SU-DHL-6 (cell line): Measurements from ENCODE around the gene ERC1.
"Not testable (repeated sequence)": the region's sequence is repeated elsewhere in the genome, so short reads cannot be mapped to it uniquely, and the experiment has no call there.

Experiments
- H2AFZ ChIP-seq: fragments of 200-600 bp; sonication (generic); 2 replicates; pipeline ENCODE4 v1.6.1; 2014; ENCODE audit warnings: low read depth, mild to moderate bottlenecking, moderate library complexity, mixed read lengths, antibody characterized with exemption, low read length; ENCODE audit not compliant: severe bottlenecking
- H3F3A ChIP-seq: fragments of 200-600 bp; shearing (Covaris generic); 2 replicates; pipeline ENCODE4 v1.6.0; 2016; ENCODE audit warnings: antibody characterized with exemption, mild to moderate bottlenecking; ENCODE audit not compliant: insufficient read depth
- H3K27ac ChIP-seq: fragments of 200-600 bp; sonication (generic); 2 replicates; pipeline ENCODE4 v1.5.1; 2016; ENCODE audit warnings: low read depth, mild to moderate bottlenecking, low read length, moderate library complexity, mixed read lengths
- H3K27me3 ChIP-seq: fragments of 200-600 bp; sonication (generic), shearing (Covaris generic); 2 replicates; pipeline ENCODE4 v1.6.0; 2014; ENCODE audit warnings: mild to moderate bottlenecking, low read length
- H3K36me3 ChIP-seq: fragments of 200-600 bp; sonication (generic); 2 replicates; pipeline ENCODE4 v1.6.1; 2014; ENCODE audit warnings: mild to moderate bottlenecking, low read length, mixed read lengths
- H3K4me2 ChIP-seq: fragments of 300-600, 200-600 bp; shearing (Covaris generic), sonication (generic); 2 replicates; pipeline ENCODE4 v1.6.0; 2014; ENCODE audit warnings: low read length, low read depth, mild to moderate bottlenecking; ENCODE audit not compliant: poor library complexity, severe bottlenecking
- H3K4me3 ChIP-seq: fragments of 200-600 bp; sonication (generic); 2 replicates; pipeline ENCODE4 v1.5.1; 2014; ENCODE audit warnings: antibody characterized with exemption, low read length, mild to moderate bottlenecking, mixed read lengths; ENCODE audit not compliant: insufficient read depth, poor library complexity, severe bottlenecking
- H3K79me2 ChIP-seq: fragments of 200-600 bp; sonication (generic); 2 replicates; pipeline ENCODE4 v1.6.1; 2014; ENCODE audit warnings: mild to moderate bottlenecking, low read length, moderate library complexity; ENCODE audit not compliant: insufficient read depth
- H3K9ac ChIP-seq: fragments of 200-600 bp; sonication (generic); 2 replicates; pipeline ENCODE4 v1.7.0; 2014; ENCODE audit warnings: mild to moderate bottlenecking, low read length
- H3K9me2 ChIP-seq: fragments of 200-600 bp; sonication (generic); replicated peaks from 2 replicates; pipeline ENCODE4 v1.6.1; 2014; ENCODE audit warnings: low read length; ENCODE audit not compliant: insufficient read depth
- H3K9me3 ChIP-seq: fragments of 200-600 bp; sonication (generic); 2 replicates; pipeline ENCODE4 v1.6.1; 2014; ENCODE audit warnings: low read length, mixed read lengths; ENCODE audit not compliant: insufficient read depth
- H4K20me1 ChIP-seq: fragments of 200-600 bp; sonication (generic); 2 replicates; pipeline ENCODE4 v1.6.1; 2014; ENCODE audit warnings: low read depth, mild to moderate bottlenecking, antibody characterized with exemption, low read length, moderate library complexity, mixed read lengths
- CTCF ChIP-seq: fragments of 200-600 bp; sonication (generic); IDR thresholded peaks from one replicate; pipeline ENCODE4 v1.5.1; 2017; ENCODE audit warnings: antibody characterized with exemption, mild to moderate bottlenecking, low read length, moderate library complexity; ENCODE audit not compliant: insufficient read depth, poor library complexity, severe bottlenecking
- EZH2phosphoT487 ChIP-seq: fragments of 200-600 bp; sonication (generic), shearing (Covaris generic); conservative IDR thresholded peaks from 2 replicates; pipeline ENCODE4 v1.6.1; 2018; ENCODE audit warnings: mild to moderate bottlenecking, antibody characterized with exemption, low read length, moderate library complexity, mixed read lengths

ERC1 gene

GRCh38 chr12:1246637-1247036, 255.6 kb downstream of the ERC1 start:
- H3K4me2 ChIP-seq = no peak overlapping the region
- no peaks in the 10 kb centered on the region for H3K27me3 ChIP-seq
- no peaks in the 10 kb centered on the region for H3K9me3 ChIP-seq
- H4K20me1 ChIP-seq = no peaks in the 10 kb centered on the region
- H3K79me2 ChIP-seq = no peaks in the 10 kb centered on the region
- no peak overlapping the region for H3K9ac ChIP-seq
- H3K9me2 ChIP-seq = no peaks in the 10 kb centered on the region
- H3K36me3 ChIP-seq = 0 out of 2 replicates have a peak, but pooled peaks cover 4% of the 10 kb centered on the region
- H2AFZ ChIP-seq = no peak overlapping the region
- TF ChIP-seq EZH2phosphoT487 (no peak), CTCF (no peak)
- H3F3A ChIP-seq = no peaks in the 10 kb centered on the region
- no peak overlapping the region for H3K4me3 ChIP-seq
- H3K27ac ChIP-seq = no peak overlapping the region

- H4K20me1 ChIP-seq = no peaks in the 10 kb centered on the region
- no peaks in the 10 kb centered on the region for H3K79me2 ChIP-seq
- no peaks in the 10 kb centered on the region for H3K9me2 ChIP-seq
- H2AFZ ChIP-seq = no peak overlapping the region
- H3K27ac ChIP-seq = no peak overlapping the region
- no peak overlapping the region for H3K4me2 ChIP-seq
- H3K9ac ChIP-seq = no peak overlapping the region
- no peaks in the 10 kb centered on the region for H3K27me3 ChIP-seq
- no peaks in the 10 kb centered on the region for H3K9me3 ChIP-seq
- TF ChIP-seq EZH2phosphoT487 = no peak
- TF ChIP-seq CTCF = no peak
- H3K4me3 ChIP-seq = no peak overlapping the region
- H3F3A ChIP-seq = no peaks in the 10 kb centered on the region
- no peaks in the 10 kb centered on the region for H3K36me3 ChIP-seq
Measured at GRCh38 chr12:1250641-1251040, 259.6 kb downstream of the ERC1 start.

- Histone ChIP-seq H3K9me3 (no peaks in the 10 kb centered on the region), H3K9me2 (no peaks in the 10 kb centered on the region), H3K36me3 (no peaks in the 10 kb centered on the region), H4K20me1 (no peaks in the 10 kb centered on the region), H3K27me3 (no peaks in the 10 kb centered on the region), H3K27ac (no peak overlapping the region), H3F3A (no peaks in the 10 kb centered on the region), H2AFZ (no peak overlapping the region), H3K4me3 (no peak overlapping the region), H3K79me2 (no peaks in the 10 kb centered on the region), H3K4me2 (no peak overlapping the region), H3K9ac (no peak overlapping the region)
- no peak for TF ChIP-seq CTCF
- no peak for TF ChIP-seq EZH2phosphoT487
Measured at GRCh38 chr12:1252758-1253157, 261.7 kb downstream of the ERC1 start.

- H3K27ac ChIP-seq, H3K36me3 ChIP-seq, H3F3A ChIP-seq, H4K20me1 ChIP-seq, H3K9me3 ChIP-seq, H3K4me2 ChIP-seq, H3K9me2 ChIP-seq, H3K9ac ChIP-seq, H3K4me3 ChIP-seq, H3K27me3 ChIP-seq, H2AFZ ChIP-seq, H3K79me2 ChIP-seq: not testable (repeated sequence)
Measured at GRCh38 chr12:1255125-1255524, 264.1 kb downstream of the ERC1 start.

- not testable (repeated sequence) for H3K4me2 ChIP-seq, H3K27ac ChIP-seq, H3K9me2 ChIP-seq, H4K20me1 ChIP-seq, H3K36me3 ChIP-seq, H3K9ac ChIP-seq, H3K4me3 ChIP-seq, H2AFZ ChIP-seq, H3K79me2 ChIP-seq, H3K9me3 ChIP-seq, H3F3A ChIP-seq, H3K27me3 ChIP-seq
Measured at GRCh38 chr12:1255854-1256253, 264.8 kb downstream of the ERC1 start.
